HepG2 (cell line): ENCODE data around the gene USP17L12. TPM values are rescaled to one million over a fixed set of nuclear protein-coding genes. Genes with fewer than 3 reads are reported as not detected.
"Not testable (repeated sequence)": the region's sequence is repeated elsewhere in the genome, so short reads cannot be mapped to it uniquely, and the experiment has no call there.

ENCODE experiments used
- ATAC-seq: fragments of 200-7000 bp; cut with Tn5 transposase; 3 replicates; pipeline ENCODE4 v1.9.1; 2020; ENCODE audit warnings: mild to moderate bottlenecking, moderate library complexity
- BruUV-seq: library from RNA; stranded (reverse); fragments of 400-500 nt; replicated peaks from 2 replicates; lab custom pipeline; 2021; lab: Mats Ljungman, UMichigan
- CTCF ChIA-PET: fragments of 300-600 bp; formaldehyde crosslinking; extraction: SDS; loops from one replicate; lab custom pipeline; 2021; ENCODE audit warnings: low total read pairs, inconsistent platforms, low intra/inter-chr PET ratio; lab: Yijun Ruan, JAX
- POLR2A ChIA-PET: fragments of 350-600 bp; sonication (Branson Sonifier 250); formaldehyde crosslinking; loops from one replicate; lab custom pipeline; 2020; ENCODE audit warnings: antibody characterized with exemption, inconsistent platforms; lab: Yijun Ruan, JAX
- DNase-seq: peaks from one replicate; pipeline ENCODE4 v3.0.0-alpha.2; 2015; ENCODE audit warnings: low spot score
- FAIRE-seq: peaks from 3 replicates; lab custom pipeline; 2011; peaks lifted over from hg19 to GRCh38; lab: Jason Lieb, UNC
- H2AFZ ChIP-seq: one replicate; pipeline ENCODE4 v1.6.1; 2011; ENCODE audit warnings: low read length, inconsistent platforms
- H3K27ac ChIP-seq: fragments of 300-600 bp; 3 replicates; pipeline ENCODE4 v1.8.0; 2011; ENCODE audit warnings: mixed run types, mild to moderate bottlenecking, mixed read lengths, low read length, inconsistent platforms; ENCODE audit not compliant: insufficient read depth; ENCODE audit errors: extremely low read length
- H3K27me3 ChIP-seq, 2 experiments: fragments of 200-600 bp in 1 of 2; 2 replicates in 1 of 2; 3 replicates in 1 of 2; pipeline versions ENCODE4 v1.6.0 to v1.8.0; 2011; ENCODE audit warnings: low read length in 2 of 2, mild to moderate bottlenecking in 2 of 2, moderate library complexity in 2 of 2, inconsistent platforms in 1 of 2; ENCODE audit not compliant: insufficient read depth in 2 of 2, control insufficient read depth in 1 of 2
- H3K36me3 ChIP-seq, 2 experiments: fragments of 200-600 bp in 1 of 2; replicated peaks in 1 of 2; 2 replicates in 1 of 2; 3 replicates in 1 of 2; pipeline versions ENCODE4 v1.5.1 to v1.8.0; 2011; ENCODE audit warnings: low read length in 2 of 2, inconsistent platforms in 1 of 2; ENCODE audit not compliant: insufficient read depth in 2 of 2, control insufficient read depth in 1 of 2
- H3K4me1 ChIP-seq: 2 replicates; pipeline ENCODE4 v1.5.1; 2012; ENCODE audit warnings: low read length, inconsistent platforms; ENCODE audit not compliant: insufficient read depth
- H3K4me2 ChIP-seq: 2 replicates; pipeline ENCODE4 v1.6.0; 2011; ENCODE audit warnings: low read depth, low read length, inconsistent platforms
- H3K4me3 ChIP-seq, 3 experiments: fragments of 200-600 bp in 1 of 3; sonication (generic), shearing (Covaris generic) in 1 of 3; replicated peaks in 1 of 3; 2 replicates each; pipeline ENCODE4 v1.5.1; 2011 to 2016; ENCODE audit warnings: low read length in 3 of 3, inconsistent platforms in 2 of 3, low read depth in 2 of 3, mild to moderate bottlenecking in 2 of 3, control low read depth in 1 of 3, mixed read lengths in 1 of 3; ENCODE audit not compliant: insufficient read depth in 1 of 3
- H3K79me2 ChIP-seq: one replicate; pipeline ENCODE4 v1.6.1; 2011; ENCODE audit warnings: low read length, inconsistent platforms; ENCODE audit not compliant: insufficient read depth
- H3K9ac ChIP-seq: 2 replicates; pipeline ENCODE4 v1.6.0; 2011; ENCODE audit warnings: mild to moderate bottlenecking, low read depth, low read length, inconsistent platforms; ENCODE audit not compliant: insufficient read depth
- H3K9me3 ChIP-seq: 2 replicates; pipeline ENCODE4 v1.5.1; 2012; ENCODE audit warnings: mild to moderate bottlenecking, low read length
- H4K20me1 ChIP-seq: 2 replicates; pipeline ENCODE4 v1.6.0; 2011; ENCODE audit warnings: inconsistent platforms, mild to moderate bottlenecking, low read length, moderate library complexity; ENCODE audit not compliant: insufficient read depth
- WGBS: methylation state at CpG from one replicate; pipeline ENCODE4 v1.1.6; 2017; ENCODE audit warnings: low lambda C conversion rate; 5-methylcytosine and 5-hydroxymethylcytosine counted together
- in situ Hi-C: cut with HindIII; loops from 2 replicates; pipeline ENCODE4 v1.10.0; 2017; ENCODE audit warnings: low pct_unique_long_range_greater_than_20kb; ENCODE audit not compliant: extremely low pct_ligation_motif_present
- intact Hi-C: fragments of 100-400 bp; cut with micrococcal nuclease; formaldehyde crosslinking; loops from one replicate; pipeline ENCODE4 v1.10.0; 2022; ENCODE audit not compliant: unreplicated experiment
- polyA plus RNA-seq, 8 experiments: library from polyadenylated mRNA; depleted of rRNA in 3 of 8; stranded (reverse) in 7 of 8; unstranded in 1 of 8; fragments of >200 nt; fragmentation: Illumina TruSeq in 4 of 8; extraction: Trizol in 4 of 8; gene quantifications; 2 replicates each; pipeline versions ENCODE4 v1.2.1 to v1.2.3, GENCODE V29; 2011 to 2016; ENCODE audit warnings: low read depth in 4 of 8, missing spikeins in 1 of 8, mixed read lengths in 1 of 8; ENCODE audit not compliant: insufficient read depth in 1 of 8
- total RNA-seq, 5 experiments: library from RNA; depleted of rRNA; stranded (reverse); fragments of >200 nt; fragmentation: Illumina TruSeq; extraction: Trizol; gene quantifications; 2 replicates each; pipeline ENCODE4 v1.2.3, GENCODE V29; 2016; ENCODE audit warnings: low read depth in 1 of 5

USP17L12 gene
- total and polyA plus RNA-seq, 2 of the 13 experiments (the other 11 are each of a cell fraction or from before 2014, with no cell fraction given): not detected

GRCh38 chr4:9215105-9215504, 4.8 kb upstream of the USP17L12 start, which contains the start of gene USP17L11:
USP17L11 (plus strand) TSS chr4:9215405; CDS start chr4:9215405, 0 bp downstream.
- 63% methylated on average over 10 of the region's 14 CpGs for WGBS
- H3K79me2 ChIP-seq, in situ Hi-C loops, H3K9ac ChIP-seq, CTCF ChIA-PET, FAIRE-seq, H3K27me3 ChIP-seq, DNase-seq, ATAC-seq, H2AFZ ChIP-seq, H3K4me1 ChIP-seq, intact Hi-C loops, H3K27ac ChIP-seq, H4K20me1 ChIP-seq, POLR2A ChIA-PET, H3K4me2 ChIP-seq, H3K4me3 ChIP-seq, BruUV-seq, H3K9me3 ChIP-seq, H3K36me3 ChIP-seq: not testable (repeated sequence)

DNA sequence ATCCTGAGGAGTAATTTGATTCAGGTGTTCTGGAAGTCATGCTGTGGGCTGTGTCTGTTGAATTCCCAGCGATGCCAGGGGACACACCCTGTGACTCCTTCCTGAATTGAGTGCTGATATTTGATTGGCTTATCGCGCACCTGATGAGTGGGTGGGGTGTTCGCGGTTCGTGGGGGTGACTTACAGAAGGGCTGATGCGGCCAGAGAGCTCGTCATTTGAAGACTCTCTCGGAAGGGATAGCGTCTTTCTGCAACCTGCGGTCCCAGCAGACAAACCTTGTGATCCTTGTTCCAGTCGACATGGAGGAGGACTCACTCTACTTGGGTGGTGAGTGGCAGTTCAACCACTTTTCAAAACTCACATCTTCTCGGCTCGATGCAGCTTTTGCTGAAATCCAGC, 4.6 kb downstream of the USP17L12 start, which contains the start of gene USP17L13:
USP17L13 (plus strand) TSS at position 301 of the 400 bp plus-strand sequence; CDS start at position 301, 0 bp downstream.
- H3K79me2 ChIP-seq, BruUV-seq, in situ Hi-C loops, H3K4me2 ChIP-seq, H2AFZ ChIP-seq, intact Hi-C loops, ATAC-seq, DNase-seq, H3K4me1 ChIP-seq, H3K27me3 ChIP-seq, CTCF ChIA-PET, H3K9ac ChIP-seq, H3K4me3 ChIP-seq, H3K36me3 ChIP-seq, H4K20me1 ChIP-seq, H3K27ac ChIP-seq, H3K9me3 ChIP-seq, POLR2A ChIA-PET: not testable (repeated sequence)
- peak; percentile 28 for FAIRE-seq
- WGBS: no CpG with 5 or more reads among the region's 14 CpGs

- H3K27me3 ChIP-seq, H3K4me1 ChIP-seq, intact Hi-C loops, H3K4me2 ChIP-seq, H3K9me3 ChIP-seq, H3K79me2 ChIP-seq, H3K9ac ChIP-seq, H3K27ac ChIP-seq, H3K4me3 ChIP-seq, in situ Hi-C loops, POLR2A ChIA-PET, H3K36me3 ChIP-seq, H4K20me1 ChIP-seq, DNase-seq, CTCF ChIA-PET, ATAC-seq, H2AFZ ChIP-seq, FAIRE-seq, BruUV-seq: not testable (repeated sequence)
- WGBS: no CpG with 5 or more reads among the region's 8 CpGs
Observed at GRCh38 chr4:9230249-9230648, 10.3 kb downstream of the USP17L12 start.

DNA sequence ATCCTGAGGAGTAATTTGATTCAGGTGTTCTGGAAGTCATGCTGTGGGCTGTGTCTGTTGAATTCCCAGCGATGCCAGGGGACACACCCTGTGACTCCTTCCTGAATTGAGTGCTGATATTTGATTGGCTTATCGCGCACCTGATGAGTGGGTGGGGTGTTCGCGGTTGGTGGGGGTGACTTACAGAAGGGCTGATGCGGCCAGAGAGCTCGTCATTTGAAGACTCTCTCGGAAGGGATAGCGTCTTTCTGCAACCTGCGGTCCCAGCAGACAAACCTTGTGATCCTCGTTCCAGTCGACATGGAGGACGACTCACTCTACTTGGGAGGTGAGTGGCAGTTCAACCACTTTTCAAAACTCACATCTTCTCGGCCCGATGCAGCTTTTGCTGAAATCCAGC, 14.1 kb downstream of the USP17L12 start, which contains the start of gene USP17L15:
USP17L15 (plus strand) TSS at position 301 of the 400 bp plus-strand sequence; CDS start at position 301, 0 bp downstream.
- H2AFZ ChIP-seq, DNase-seq, H4K20me1 ChIP-seq, H3K4me3 ChIP-seq, H3K9me3 ChIP-seq, intact Hi-C loops, BruUV-seq, FAIRE-seq, H3K4me2 ChIP-seq, H3K36me3 ChIP-seq, H3K4me1 ChIP-seq, ATAC-seq, H3K27me3 ChIP-seq, POLR2A ChIA-PET, in situ Hi-C loops, H3K79me2 ChIP-seq, H3K27ac ChIP-seq, H3K9ac ChIP-seq, CTCF ChIA-PET: not testable (repeated sequence)
- WGBS: no CpG with 5 or more reads among the region's 15 CpGs
